ENCODE measurements around the gene ZNF385D.
"Not testable (repeated sequence)": the region's sequence is repeated elsewhere in the genome, so short reads cannot be mapped to it uniquely, and the experiment has no call there.

Gene ZNF385D

DNA sequence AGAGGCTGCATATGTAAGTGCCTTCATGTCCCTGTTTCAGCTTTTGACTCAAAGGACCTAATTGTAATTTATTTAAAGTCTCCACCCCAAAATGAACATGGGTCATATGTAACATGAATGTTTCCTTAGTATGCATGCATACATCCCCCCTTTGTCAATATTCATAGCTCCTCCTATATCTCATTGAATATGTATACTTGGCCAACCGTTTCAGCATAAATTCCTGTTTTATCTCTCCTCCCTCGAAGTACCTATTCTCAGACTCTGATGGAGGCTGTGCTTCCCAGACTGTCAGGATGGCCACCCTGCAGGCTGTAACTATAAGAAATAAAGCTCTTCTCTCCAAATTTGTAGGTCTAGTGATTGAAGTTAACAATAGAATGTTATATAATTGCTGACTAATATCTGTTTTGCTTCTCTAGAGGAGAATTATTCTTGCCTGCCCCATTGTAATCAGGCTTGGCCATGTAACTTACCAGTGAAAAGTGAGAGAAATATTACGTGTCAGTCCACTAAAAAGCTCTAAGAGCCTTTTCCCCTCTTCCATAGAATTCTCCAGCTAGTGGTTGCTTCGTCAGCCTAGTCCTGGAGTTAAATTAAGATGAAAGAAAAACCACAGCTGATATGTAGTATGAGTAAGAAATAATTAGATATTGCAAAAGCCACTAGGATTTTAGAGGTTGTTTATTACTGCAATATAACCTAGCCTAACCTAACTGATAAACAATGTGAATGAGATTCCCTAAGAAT, 245.1 kb downstream of the ZNF385D start:
- no peak for FAIRE-seq

DNA sequence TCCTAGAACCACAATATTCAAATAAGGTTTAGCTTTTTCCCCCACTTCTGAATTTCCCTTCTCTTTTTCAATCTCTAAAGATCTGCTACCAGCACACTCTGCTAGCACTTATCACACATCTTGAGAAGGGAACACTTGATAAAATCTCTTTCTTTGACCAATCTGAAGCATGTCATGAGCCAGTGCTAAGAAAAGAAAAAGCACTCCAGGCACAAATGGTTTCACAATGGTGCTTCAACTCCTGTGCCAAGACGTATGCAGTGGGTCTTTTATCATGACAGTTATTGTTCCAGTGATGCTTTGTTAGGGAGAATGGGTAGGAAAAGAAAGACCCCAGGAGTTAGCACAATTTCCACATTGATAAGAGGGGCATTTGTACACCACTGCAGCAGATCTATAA, 248.4 kb downstream of the ZNF385D start:
- FAIRE-seq: no peak

DNA sequence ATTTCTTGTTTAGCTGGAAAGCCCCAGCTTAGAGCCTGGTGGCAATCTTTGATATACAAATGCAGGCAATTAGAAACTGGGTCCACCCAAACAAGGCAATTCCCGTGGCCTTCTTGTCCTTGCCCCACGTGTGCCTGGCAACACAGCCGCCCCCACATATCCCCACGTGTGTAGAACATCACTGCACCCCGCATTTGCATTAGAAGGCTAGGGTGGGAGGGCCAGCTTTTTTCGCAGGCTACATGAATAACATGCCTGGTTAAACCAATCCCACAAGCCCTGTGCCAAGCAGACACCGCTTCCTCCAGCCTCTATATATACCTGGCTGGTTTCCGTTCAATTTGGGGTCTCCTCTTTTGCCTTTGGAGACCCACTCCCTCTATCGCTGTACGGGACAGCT, 250.2 kb downstream of the ZNF385D start:
- no peak for FAIRE-seq

DNA sequence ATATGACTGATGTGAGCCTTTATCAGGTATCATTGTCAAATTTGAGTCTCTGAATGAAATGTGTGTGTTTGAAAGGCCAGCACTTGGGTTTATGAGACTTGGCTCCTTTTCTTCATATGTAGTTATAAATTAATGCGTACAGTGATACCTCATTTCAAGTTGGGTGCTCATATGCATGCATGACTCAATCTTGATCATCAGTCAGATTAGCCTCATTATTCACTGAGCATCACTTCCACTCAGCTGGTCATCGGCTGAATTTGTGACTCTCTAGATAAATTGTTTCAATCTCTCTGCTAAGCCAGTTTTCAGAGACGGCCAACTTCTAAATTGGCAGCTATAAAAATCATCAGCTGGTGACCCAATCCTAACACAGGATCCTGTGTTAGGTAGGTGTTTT, 260.3 kb downstream of the ZNF385D start:
- FAIRE-seq: not testable (repeated sequence)

DNA sequence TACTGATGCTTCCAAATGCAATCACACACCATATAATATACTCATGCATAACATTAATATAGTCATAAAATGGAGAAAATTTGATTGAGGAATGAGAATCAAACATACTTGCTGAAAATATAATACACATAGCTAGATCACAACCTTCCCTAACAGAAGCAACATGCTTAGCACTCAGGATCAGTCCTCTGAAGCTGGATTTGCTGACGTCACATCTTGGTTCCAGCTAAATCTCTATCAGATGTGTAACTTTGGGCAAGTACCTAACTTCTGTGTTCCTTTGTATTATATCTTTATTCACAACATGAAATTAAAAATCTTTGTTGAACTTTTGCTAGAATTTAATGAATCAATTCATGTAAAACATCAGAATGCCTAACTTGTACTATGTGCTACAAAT, 263.5 kb downstream of the ZNF385D start:
- no peak for FAIRE-seq

DNA sequence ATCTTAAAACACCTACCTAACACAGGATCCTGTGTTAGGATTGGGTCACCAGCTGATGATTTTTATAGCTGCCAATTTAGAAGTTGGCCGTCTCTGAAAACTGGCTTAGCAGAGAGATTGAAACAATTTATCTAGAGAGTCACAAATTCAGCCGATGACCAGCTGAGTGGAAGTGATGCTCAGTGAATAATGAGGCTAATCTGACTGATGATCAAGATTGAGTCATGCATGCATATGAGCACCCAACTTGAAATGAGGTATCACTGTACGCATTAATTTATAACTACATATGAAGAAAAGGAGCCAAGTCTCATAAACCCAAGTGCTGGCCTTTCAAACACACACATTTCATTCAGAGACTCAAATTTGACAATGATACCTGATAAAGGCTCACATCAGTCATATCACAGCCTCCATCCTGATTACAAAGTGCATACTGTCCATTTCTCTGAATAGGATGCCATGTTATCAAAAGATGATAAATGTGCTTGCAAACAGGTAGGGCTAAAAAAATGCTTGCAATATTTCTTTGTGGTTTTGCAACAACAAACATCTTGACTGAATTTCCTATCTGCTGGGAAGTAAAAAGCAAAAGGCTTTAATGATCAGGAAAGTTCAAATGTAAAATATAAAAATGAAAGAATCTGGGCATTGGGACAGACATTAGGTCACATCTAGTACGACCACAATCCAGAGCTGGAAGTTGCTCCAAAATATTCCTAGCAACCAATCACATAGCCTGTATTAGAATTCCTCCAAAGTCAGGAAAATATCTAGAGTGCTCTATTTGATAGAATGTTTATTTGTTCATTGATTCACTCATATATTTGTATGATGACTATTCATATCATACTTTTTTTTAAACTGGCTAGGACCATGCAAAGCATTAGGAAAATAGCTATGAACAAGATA, 264.7 kb downstream of the ZNF385D start:
- not testable (repeated sequence) for FAIRE-seq

DNA sequence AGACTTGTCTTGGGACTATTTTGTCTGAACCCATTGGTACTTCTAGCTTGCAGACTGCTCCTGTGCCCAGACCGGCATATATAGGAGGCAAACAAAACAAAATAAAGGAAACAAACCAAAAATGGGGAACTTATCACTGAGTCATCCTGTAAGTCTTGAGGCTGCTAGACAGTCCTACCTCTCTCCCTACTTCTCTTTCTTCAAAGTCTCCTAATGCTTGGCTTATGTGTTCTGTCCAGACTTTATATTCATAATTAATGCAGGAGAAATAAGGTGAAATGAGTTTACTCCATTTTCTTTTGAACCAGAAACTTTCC, 266.2 kb downstream of the ZNF385D start:
- no peak for FAIRE-seq

DNA sequence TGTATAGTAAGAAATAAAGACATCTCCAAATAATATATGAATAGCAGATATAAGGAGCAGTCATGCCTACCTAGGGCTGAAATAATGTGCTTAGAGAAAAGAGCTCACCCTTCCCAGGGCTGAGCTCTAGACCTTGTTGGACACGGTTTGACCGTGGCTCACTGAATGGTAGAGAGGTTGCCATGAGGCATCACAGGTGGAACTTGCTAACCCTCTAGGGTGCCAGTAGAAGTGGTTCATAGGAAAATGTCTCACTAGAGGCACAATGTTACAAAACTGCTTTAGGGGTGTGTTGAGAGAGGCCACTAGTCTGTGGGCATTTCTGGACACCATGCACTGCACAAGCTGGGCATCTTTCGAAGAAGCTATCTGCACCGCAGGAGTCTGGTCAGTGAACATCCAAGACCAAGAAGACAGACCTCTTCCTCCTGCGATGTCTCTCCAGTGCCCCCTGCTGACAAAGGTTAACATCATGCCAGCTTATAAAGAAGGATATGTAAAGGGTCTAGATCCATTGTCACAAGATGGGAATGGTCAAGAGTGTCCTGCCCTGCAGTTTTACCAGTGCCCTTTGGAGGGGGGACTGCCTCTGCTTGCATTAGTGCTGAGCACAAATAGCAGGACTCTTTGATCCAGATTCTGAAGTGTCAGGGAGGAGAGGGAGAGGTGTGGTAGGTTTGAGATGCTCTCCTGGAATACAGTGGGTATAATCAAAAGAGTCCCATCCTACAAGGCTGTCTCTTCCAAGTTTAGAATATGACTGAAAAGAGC, 266.8 kb downstream of the ZNF385D start:
- FAIRE-seq: no peak

DNA sequence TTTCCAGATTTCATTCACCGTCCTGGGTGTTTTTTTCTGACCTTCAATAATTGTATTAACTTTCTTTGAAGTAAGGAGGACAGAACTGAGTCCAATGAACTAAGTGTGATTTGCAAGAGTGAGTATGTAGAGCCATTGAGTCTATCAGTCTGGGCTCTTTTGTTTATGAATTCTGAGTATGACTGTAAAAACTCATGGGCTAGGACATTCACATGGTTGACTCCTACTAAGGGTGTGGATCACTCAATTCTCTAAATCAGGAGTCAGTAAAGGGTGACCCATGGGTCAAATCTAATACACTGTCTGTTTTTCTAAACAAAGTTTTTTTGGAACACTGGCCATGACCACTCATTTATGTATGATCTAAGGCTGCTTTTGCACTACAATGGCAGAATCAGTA, 269.0 kb downstream of the ZNF385D start:
- no peak for FAIRE-seq

DNA sequence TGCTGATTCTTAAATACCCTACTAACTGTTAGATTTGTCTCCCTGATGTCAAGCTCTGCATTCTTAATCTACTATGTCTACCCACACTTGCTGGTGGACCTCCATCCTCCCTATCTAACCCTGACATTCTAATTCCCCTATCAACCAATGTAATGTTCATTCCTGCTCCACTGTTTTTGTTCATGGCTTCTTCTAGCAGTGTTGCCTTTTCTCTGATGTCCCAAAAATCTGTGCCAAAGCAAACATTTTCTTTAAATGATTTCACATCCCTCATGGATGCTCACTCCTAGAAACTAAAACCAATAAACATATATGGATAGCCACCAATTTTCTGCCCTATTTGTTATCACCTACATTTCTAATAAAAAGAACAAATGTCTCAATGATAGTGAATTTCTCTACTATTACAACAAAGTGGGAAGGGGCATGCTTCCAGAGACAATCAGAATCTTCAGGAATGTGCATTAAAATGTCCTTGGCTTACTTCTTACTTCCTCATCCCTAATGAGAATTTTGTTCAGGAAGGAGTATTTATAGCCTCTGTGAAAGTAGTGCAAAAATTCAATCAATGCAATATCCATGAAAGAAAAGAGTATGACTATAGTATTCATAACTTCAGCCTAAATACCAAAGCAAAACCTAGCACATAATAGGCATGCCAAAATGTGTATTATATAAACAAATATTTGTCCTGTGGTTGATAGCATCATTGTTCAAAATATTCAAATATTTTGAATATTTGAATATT, 273.3 kb downstream of the ZNF385D start:
- no peak for FAIRE-seq

DNA sequence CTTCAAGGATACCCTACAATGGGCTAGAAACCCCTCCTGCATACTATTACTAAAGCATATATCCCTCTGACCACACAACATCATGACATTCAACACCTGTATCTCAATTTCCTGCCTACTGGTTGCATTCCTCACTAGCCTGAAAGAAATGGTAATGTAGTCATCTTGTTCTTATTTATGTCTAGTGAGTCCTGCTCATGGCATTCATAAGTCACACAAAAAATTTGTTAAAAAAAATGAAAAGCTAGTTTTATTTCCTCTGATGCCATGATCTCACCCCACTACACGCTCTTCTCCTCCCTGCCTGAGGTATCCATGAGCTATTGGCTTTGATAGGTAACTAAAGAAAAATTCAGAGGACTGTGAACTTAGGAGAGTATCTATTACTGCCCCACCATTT, 284.5 kb downstream of the ZNF385D start:
- no peak for FAIRE-seq

DNA sequence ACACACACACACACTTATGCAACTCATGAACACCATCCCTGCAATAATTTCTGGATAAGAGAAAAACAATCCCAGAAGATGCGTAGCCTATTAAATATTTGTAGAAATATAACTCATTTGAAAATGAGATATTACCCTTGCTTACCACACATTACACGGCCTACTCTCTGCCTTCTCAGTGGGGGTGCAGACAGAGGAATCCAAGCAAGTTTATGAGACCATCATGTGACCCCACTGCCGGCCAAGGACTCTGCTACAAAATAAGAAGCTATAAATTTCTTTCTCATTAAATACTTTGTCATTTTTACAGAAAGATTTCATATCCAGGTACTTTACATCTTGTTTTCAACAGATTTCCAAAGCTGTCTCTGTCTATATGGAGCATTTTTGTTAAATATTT, 286.3 kb downstream of the ZNF385D start:
- FAIRE-seq: no peak

DNA sequence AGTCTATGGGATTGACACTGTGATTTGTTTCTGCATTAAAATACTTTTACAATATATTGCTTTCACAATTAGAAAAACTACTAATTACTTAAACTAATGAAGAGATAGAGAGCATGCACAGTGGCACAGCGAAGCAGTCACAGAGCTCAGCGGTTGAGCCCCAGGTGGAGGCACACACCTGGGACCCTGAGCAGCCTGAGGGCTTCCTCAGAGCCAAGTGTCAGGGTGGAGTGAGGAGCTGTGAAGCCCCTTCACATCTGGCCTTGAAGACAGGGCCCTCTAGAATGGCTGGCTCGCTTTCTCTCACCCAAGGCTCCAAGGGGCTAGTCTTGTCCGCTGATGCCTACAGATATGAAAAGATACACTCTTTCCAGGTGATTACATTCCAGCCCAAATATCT, 287.7 kb downstream of the ZNF385D start:
- no peak for FAIRE-seq

DNA sequence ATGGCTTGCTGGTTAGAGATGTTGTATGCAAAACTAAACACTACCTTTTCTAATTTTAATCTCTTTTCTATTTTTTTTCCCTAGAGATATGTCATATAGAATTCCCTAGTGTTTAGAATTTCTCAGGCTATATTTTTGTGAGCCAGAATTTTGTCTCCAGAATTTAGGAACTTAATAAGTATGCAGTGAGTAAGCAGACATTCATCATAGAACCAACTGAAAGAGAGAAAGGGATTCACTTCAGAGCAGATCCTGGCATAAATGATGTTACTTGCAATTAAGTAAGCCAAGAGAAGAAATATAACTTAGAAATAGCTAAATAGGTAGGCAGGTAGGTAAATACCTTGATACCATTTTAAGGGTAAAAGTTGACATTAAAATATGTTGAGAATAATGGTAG, 288.9 kb downstream of the ZNF385D start:
- no peak for FAIRE-seq

DNA sequence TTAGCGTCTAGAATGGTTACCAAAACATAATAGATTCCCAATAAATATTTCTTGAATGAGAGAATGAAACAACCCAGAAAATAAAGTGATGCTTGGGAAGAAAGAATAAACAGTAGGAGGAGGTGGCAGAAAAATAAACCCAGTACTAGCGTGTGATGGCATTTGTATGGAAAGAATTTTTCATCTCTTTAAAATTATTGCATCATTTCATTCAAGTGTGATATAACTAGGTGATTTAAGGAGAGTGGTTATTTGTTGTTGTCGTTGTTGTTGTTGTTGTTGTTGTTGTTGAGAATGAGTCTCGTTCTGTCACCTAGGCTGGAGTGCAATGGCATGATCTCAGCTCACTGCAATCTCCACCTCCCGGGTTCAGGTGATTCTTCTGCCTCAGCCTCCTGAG, 293.9 kb downstream of the ZNF385D start:
- FAIRE-seq: no peak

DNA sequence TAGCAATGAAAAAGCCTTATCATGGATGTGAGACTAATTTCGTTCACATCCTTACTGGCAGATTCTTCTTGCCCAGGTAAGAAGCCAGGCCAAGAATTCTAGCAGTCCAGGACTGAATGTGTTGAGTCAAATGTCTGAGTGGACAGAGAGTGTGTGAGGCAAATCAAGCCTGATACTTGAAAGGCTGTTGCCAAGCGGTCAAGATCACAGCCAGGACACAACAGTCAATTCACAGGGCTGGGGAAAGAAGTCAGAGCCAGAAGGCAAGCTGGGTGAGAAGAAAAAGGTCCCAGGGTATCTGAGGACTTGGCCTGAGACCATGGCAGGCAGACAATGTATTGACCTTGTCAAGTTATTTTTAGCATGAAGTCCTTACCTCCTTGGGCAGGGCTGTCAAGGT, 301.3 kb downstream of the ZNF385D start:
- FAIRE-seq: no peak

DNA sequence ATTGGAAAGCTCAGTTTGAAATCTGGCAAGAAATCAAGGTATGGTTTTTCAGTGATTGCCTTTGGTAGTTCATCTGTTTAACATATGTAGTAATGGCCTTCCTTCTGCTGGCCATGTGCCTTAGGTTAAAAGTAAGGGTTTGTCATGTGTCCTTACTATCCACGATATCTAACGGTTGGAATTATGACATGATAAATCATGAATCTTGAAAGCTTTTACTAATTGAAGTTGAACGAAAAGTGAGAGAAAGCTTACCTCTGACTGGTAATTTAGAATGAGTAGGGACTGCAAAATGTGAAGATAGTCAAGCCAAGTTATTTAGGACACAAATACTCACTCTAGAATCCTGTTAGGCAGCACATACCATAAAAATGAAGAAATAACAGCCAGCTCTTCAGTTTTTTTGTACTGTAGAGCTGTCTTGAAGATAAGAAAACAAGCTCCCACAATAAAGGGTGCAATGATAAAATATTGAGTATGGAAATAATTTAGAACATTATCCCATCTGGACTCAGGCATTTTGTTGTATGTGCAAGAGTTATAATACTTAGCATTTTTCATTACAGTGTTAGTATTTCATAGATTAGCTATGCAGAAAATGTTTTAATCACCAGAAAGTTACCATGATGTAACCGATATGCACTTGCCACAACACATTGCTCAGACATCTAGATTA, 303.4 kb downstream of the ZNF385D start:
- FAIRE-seq: no peak

DNA sequence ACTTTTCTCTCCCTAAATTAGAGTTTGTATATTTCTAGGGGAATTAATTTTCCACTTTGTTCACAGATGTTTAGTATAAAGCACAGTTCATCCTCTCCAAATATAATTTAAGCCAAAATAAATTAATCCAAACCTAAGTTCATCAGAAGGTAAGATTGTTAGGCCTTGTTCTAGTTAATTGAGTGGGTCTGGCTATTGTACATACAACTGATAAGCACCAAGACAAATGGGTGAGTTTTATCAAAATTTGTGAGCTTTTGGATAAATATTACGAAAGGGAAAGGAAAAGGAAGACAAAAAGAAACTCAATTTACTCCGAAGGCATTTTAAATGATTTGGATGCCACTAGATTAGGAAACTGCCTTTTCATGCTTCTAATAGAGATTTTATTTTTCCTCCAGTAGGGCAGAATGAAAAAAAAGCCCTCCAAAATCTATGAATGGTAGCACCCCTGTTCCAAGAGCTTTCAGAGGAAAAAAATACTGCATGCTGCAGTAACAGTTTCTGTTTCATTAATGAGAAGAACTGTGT, 304.0 kb downstream of the ZNF385D start:
- FAIRE-seq: no peak

DNA sequence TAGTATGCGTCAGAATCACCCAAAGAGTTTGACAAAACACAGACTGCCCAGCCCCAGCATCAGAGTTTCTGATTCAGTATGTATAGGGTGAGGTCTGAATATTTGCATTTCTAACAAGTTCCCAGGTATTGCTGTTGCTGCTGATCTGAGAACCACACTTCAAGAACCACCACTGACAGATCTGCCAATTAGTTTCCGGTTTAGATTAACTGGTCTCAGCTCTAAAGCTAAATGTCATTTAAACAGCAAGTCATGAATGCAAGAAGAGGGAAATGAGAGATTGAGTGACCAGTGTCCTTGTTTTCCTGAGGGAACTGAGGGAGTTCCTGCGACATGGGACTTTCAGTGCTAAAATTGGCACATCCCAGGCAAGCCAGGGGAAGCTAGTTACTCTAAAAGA, 305.0 kb downstream of the ZNF385D start:
- no peak for FAIRE-seq

DNA sequence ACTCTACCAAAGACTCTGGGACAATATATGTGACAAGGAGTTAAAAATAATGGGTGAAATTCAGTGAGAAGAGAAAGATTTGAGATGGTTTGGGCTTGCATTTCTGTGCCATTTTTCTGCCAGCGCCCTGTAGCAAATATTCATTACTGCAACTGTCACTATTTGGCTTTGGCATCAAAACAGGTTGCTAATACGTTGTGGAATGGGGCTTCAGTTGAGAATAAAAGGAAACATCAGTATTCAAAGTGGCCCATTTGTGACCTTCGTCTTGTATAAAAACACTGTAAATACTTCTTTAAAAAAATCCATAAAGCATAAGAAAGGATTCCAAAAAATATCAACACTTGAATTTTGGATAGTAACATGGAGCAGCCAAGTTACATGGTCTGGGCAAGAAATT, 309.2 kb downstream of the ZNF385D start:
- no peak for FAIRE-seq

DNA sequence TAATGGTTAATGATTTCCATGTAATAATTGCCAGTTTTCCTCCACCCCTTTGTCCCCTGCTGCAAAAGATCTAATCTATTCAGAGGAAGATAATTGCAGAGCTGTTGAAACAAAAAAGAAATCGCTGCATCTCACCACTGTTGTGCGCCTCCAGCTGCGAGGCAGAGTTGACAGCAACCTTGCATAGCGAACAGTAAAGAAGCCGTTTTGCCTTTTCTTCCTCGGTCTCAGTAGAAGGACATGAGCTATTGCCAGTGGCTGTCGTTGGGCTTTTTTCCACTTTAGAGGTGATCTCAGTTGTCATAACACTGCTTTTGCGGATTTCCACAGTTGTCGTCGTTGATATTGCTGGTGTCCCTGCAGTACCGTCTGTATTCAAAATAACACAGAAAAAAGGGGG, 314.2 kb downstream of the ZNF385D start:
- FAIRE-seq: no peak

DNA sequence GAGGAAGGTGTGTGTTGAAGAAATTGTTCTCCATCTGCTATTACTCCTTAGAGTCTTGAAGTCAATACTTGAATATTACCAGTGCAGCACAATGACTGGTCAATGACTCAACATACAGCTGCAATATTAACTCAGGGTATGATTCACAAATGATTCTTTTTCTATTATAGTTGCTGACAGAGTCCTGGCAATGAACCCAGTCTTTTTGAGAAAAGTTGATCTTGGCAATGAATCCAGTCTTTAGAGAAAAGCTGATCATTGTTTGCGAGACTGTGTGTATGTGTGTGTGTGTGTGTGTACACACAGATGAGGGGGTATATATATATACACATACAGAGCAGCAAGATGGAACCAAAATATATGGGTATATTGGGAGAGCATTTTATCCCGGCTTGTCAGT, 315.1 kb downstream of the ZNF385D start:
- FAIRE-seq: no peak

Data from colon (tissue), 2 donors.